HL-60 (cell line): ENCODE data around the gene LILRA6.

Experiments used
- DNase-seq, 2 experiments: peaks; one replicate each; pipeline ENCODE4 v3.0.0-alpha.2; 2010 to 2020; ENCODE audit warnings: low read depth in 1 of 2, low spot score in 1 of 2
- H3K27ac ChIP-seq: fragments of 250-450 bp; sonication (Bioruptor Pico); replicated peaks from 2 replicates; pipeline ENCODE4 v1.5.1; 2020; ENCODE audit warnings: mild to moderate bottlenecking, moderate library complexity
- H3K27me3 ChIP-seq: fragments of 250-450 bp; sonication (Bioruptor Pico); 2 replicates; pipeline ENCODE4 v1.5.1; 2021; ENCODE audit warnings: mild to moderate bottlenecking, moderate library complexity; ENCODE audit not compliant: insufficient read depth, poor library complexity, severe bottlenecking
- H3K4me3 ChIP-seq: replicated peaks from 2 replicates; pipeline ENCODE4 v1.5.1; 2011; ENCODE audit warnings: mild to moderate bottlenecking, control low read depth, low read length; ENCODE audit not compliant: insufficient read depth
- GABPA ChIP-seq: IDR thresholded peaks from 2 replicates; pipeline ENCODE4 v1.6.1; 2012; ENCODE audit warnings: low read depth
- POLR2AphosphoS5 ChIP-seq: IDR thresholded peaks from 2 replicates; pipeline ENCODE4 v1.6.1; 2012; ENCODE audit warnings: low read depth
- REST ChIP-seq: IDR thresholded peaks from 2 replicates; pipeline ENCODE4 v1.6.1; 2012; ENCODE audit warnings: low read depth; ENCODE audit not compliant: insufficient replicate concordance
- SPI1 ChIP-seq: IDR thresholded peaks from 2 replicates; pipeline ENCODE4 v1.6.1; 2012; ENCODE audit warnings: low read depth, mild to moderate bottlenecking, borderline replicate concordance
- TF ChIP-seq, protein P1 (sequence below): IDR thresholded peaks from one replicate; pipeline ENCODE4 v1.5.1; 2011; ENCODE audit warnings: low read length, control low read depth, inconsistent platforms; ENCODE audit not compliant: insufficient read depth

Gene LILRA6

DNA sequence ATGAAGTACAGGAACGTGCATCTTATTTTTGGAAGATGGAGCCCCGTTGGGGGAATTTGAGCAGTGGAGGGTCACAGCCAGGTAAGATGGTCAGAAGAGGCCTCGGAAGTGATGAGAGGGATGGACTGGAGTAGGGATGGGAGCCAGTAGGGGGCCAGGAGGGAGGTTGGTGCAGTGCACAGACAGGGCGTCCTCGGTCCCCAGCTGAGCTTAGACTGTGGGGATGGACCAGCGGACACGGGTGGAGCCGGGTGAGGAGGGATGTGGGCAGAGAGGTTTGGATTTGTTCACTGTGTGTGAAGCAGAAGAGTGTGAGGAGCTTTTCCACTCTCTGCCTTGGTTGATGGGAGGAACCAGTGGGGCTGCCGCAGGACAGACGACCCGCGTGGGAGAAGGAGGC is 31.4 kb downstream of the LILRA6 start:
- DNase-seq, result no peak
- Histone ChIP-seq H3K27me3 (no peaks in the 10 kb centered on the region), H3K27ac (no peak overlapping the region), H3K4me3 (no peak overlapping the region)
- TF ChIP-seq, protein P1, sequence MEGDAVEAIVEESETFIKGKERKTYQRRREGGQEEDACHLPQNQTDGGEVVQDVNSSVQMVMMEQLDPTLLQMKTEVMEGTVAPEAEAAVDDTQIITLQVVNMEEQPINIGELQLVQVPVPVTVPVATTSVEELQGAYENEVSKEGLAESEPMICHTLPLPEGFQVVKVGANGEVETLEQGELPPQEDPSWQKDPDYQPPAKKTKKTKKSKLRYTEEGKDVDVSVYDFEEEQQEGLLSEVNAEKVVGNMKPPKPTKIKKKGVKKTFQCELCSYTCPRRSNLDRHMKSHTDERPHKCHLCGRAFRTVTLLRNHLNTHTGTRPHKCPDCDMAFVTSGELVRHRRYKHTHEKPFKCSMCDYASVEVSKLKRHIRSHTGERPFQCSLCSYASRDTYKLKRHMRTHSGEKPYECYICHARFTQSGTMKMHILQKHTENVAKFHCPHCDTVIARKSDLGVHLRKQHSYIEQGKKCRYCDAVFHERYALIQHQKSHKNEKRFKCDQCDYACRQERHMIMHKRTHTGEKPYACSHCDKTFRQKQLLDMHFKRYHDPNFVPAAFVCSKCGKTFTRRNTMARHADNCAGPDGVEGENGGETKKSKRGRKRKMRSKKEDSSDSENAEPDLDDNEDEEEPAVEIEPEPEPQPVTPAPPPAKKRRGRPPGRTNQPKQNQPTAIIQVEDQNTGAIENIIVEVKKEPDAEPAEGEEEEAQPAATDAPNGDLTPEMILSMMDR, result no peak
- TF ChIP-seq GABPA (no peak), REST (no peak), SPI1 (no peak)

GRCh38 chr19:54209811-54210494 is 32.6 kb downstream of the LILRA6 start:
- peak; percentile 44 to 55 for DNase-seq
- Histone ChIP-seq H3K27ac (peak overlapping the region; percentile 86), H3K4me3 (no peak overlapping the region), H3K27me3 (no peaks in the 10 kb centered on the region)
- TF ChIP-seq SPI1 (peak; percentile 16; the same call in 1 of the 2 replicates), GABPA (no peak), POLR2AphosphoS5 (no peak), REST (no peak)

DNA sequence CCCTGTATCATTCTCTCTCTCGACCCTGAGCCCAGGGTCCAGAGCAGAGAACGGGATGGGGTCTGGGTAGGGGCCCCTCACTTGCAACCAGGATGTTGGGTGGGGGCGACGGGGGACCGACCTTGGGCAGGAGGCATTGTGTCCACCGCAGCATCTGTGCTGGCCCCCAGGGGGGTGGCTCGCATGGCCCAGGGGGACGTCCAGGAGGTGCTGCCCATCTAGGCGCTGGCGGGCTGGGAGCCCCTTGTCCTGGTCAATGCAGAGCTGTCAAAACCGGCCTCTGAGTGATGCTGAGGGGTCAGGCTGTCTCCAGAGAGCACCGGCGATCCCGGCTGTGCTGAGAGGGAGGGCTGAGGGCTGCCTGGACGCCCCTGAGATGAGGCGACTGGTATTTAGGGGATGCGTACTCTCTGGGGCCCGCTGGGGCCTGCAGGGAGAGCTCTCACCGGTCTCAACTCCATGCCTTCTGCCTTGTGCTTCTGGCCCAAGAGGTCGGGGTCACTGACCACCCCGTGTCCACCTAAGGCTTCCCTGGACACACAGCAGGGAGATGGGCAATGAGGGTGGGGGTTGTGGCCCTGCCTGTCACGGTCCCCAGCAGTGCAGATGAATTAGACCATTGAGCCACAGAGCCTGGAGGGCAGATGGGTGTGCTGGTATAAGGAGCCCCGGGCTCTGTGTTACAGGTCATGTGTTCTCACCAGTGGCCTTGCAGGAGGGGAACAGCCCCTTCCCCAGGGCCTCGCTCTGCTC is 33.4 kb downstream of the LILRA6 start:
- H3K4me3 ChIP-seq, result no peak overlapping the region
- H3K27ac ChIP-seq, result peak overlapping the region; percentile 86
- TF ChIP-seq SPI1, result no peak
- no peak for TF ChIP-seq GABPA
- TF ChIP-seq REST, result no peak
- TF ChIP-seq, protein P1, result no peak
- peak; percentile 12 for TF ChIP-seq POLR2AphosphoS5
- H3K27me3 ChIP-seq, result no peaks in the 10 kb centered on the region
- no peak for DNase-seq
